KMS-11 (cell line): ENCODE data around the gene PPARG.

Experiments
- H2AFZ ChIP-seq: fragments of 200-600 bp; sonication (generic); 2 replicates; pipeline ENCODE4 v1.6.1; 2016; ENCODE audit warnings: antibody characterized with exemption, mixed run types, low read depth
- H3K27ac ChIP-seq: fragments of 200-600 bp; sonication (generic); 2 replicates; pipeline ENCODE4 v1.6.1; 2016; ENCODE audit warnings: mild to moderate bottlenecking, mixed run types
- H3K27me3 ChIP-seq: fragments of 200-600 bp; sonication (generic); 2 replicates; pipeline ENCODE4 v1.6.1; 2017; ENCODE audit warnings: mild to moderate bottlenecking, low read depth, mixed run types, moderate library complexity; ENCODE audit not compliant: insufficient read depth
- H3K36me3 ChIP-seq: fragments of 200-600 bp; sonication (generic); 2 replicates; pipeline ENCODE4 v1.6.1; 2017; ENCODE audit warnings: mild to moderate bottlenecking, mixed run types; ENCODE audit not compliant: insufficient read depth
- H3K4me1 ChIP-seq: fragments of 200-600 bp; sonication (generic); 2 replicates; pipeline ENCODE4 v1.6.1; 2016; ENCODE audit warnings: mild to moderate bottlenecking, low read depth, mixed run types; ENCODE audit not compliant: poor library complexity, severe bottlenecking
- H3K4me2 ChIP-seq: fragments of 200-600 bp; sonication (generic); 2 replicates; pipeline ENCODE4 v1.7.0; 2016; ENCODE audit warnings: mild to moderate bottlenecking, mixed run types
- H3K4me3 ChIP-seq: fragments of 200-600 bp; sonication (generic); IDR thresholded peaks from 2 replicates; pipeline ENCODE4 v1.6.1; 2017; ENCODE audit warnings: low read depth, low read length, mixed read lengths; ENCODE audit not compliant: insufficient read depth
- H3K79me2 ChIP-seq: fragments of 200-600 bp; sonication (generic); 2 replicates; pipeline ENCODE4 v1.6.1; 2016; ENCODE audit warnings: low read depth, mixed run types; ENCODE audit not compliant: insufficient read depth
- H3K9ac ChIP-seq: fragments of 200-600 bp; sonication (generic); 2 replicates; pipeline ENCODE4 v1.6.1; 2016; ENCODE audit warnings: mild to moderate bottlenecking, mixed run types
- H4K20me1 ChIP-seq: fragments of 200-600 bp; sonication (generic); 2 replicates; pipeline ENCODE4 v1.6.1; 2016; ENCODE audit warnings: mild to moderate bottlenecking, mixed run types; ENCODE audit not compliant: insufficient read depth
- TF ChIP-seq, protein P1 (sequence below): fragments of 200-600 bp; sonication (generic); conservative IDR thresholded peaks from 2 replicates; pipeline ENCODE4 v1.6.1; 2017; ENCODE audit warnings: low read depth, mild to moderate bottlenecking, antibody characterized with exemption, low read length, moderate library complexity, mixed read lengths

Gene PPARG

DNA sequence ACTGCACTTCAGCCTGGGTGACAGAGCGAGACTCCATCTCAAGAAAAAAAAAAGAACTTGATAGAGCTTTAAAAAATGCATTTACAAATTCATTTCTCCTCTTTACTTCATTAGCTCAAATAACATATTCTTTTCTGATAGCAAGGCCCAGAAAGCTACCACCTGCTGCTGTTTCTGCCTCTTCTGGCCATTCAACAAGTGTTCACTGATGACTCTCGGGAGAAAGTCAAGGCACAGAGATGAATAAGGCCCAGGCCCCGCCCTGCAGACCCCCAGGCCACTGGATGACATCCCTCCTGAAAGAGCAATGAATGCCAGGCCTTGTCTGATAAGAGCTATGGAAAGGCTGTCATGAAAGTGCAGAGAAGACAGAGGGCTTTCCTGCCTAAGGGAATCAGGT, 181.8 kb downstream of the PPARG start:
- H3K4me2 ChIP-seq = no peak overlapping the region
- H3K4me1 ChIP-seq = no peaks in the 10 kb centered on the region
- H3K4me3 ChIP-seq = no peak overlapping the region
- no peak overlapping the region for H3K27ac ChIP-seq
- no peaks in the 10 kb centered on the region for H3K27me3 ChIP-seq
- H3K36me3 ChIP-seq = no peaks in the 10 kb centered on the region
- no peaks in the 10 kb centered on the region for H4K20me1 ChIP-seq
- no peak overlapping the region for H3K9ac ChIP-seq
- no peaks in the 10 kb centered on the region for H3K79me2 ChIP-seq
- no peak overlapping the region for H2AFZ ChIP-seq
- TF ChIP-seq, protein P1, sequence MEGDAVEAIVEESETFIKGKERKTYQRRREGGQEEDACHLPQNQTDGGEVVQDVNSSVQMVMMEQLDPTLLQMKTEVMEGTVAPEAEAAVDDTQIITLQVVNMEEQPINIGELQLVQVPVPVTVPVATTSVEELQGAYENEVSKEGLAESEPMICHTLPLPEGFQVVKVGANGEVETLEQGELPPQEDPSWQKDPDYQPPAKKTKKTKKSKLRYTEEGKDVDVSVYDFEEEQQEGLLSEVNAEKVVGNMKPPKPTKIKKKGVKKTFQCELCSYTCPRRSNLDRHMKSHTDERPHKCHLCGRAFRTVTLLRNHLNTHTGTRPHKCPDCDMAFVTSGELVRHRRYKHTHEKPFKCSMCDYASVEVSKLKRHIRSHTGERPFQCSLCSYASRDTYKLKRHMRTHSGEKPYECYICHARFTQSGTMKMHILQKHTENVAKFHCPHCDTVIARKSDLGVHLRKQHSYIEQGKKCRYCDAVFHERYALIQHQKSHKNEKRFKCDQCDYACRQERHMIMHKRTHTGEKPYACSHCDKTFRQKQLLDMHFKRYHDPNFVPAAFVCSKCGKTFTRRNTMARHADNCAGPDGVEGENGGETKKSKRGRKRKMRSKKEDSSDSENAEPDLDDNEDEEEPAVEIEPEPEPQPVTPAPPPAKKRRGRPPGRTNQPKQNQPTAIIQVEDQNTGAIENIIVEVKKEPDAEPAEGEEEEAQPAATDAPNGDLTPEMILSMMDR = no peak

DNA sequence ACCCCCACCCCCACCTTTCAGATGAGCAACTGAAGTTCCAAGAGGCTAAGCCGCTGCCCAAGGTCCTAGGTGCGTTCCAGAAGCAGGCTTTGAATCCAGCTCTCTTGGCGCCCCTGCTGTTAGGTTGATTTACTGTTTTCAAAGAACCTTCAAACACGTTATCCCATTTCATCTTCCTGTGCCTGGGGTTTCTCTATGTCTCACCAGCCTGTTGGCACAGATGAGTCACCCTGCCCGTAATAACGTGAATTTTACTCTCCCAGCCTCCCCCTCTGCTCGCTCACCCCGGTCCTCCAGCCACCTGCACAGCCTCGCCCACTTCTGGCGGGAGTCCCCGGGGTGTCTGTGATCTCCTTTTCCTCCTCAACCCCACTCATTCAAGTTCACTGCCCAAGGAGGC, 182.4 kb downstream of the PPARG start:
- TF ChIP-seq, protein P1 = no peak
- no peak overlapping the region for H3K4me3 ChIP-seq
- no peaks in the 10 kb centered on the region for H3K4me1 ChIP-seq
- no peaks in the 10 kb centered on the region for H3K27me3 ChIP-seq
- no peaks in the 10 kb centered on the region for H4K20me1 ChIP-seq
- no peak overlapping the region for H2AFZ ChIP-seq
- no peak overlapping the region for H3K4me2 ChIP-seq
- no peaks in the 10 kb centered on the region for H3K36me3 ChIP-seq
- no peaks in the 10 kb centered on the region for H3K79me2 ChIP-seq
- H3K27ac ChIP-seq = no peak overlapping the region
- no peak overlapping the region for H3K9ac ChIP-seq

DNA sequence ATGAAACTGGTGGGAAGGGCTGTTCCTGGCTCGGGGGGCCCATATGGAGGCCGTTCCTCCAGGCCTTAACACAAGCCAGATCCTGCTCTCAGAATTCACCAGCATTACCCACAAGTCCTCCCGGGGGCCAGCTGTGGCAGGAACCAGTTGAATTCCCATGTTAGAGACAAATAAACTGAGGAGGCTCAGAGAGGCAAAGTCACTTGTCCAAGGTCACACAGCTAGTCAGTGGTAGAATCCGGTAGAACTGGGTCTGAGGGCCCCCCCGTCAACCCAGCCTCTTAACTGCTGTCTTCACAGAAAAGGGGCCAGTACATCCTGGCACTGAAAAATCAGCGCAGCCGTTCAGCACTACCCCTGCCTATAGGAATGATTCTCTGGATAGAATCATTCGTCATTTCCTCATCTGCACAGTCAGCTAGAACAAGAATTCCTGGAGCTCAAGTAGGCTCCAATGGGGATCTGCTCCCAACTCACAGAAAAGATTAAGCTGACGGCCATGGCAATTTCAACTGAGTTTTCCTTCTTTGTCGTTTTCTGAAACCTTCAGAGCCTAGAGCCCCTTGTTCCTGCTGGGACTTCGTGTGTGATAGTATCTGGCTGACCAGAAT, 183.2 kb downstream of the PPARG start:
- Histone ChIP-seq H3K4me3 (no peak overlapping the region), H4K20me1 (no peaks in the 10 kb centered on the region), H3K9ac (no peak overlapping the region), H3K4me2 (no peak overlapping the region), H3K36me3 (no peaks in the 10 kb centered on the region), H2AFZ (no peak overlapping the region), H3K79me2 (no peaks in the 10 kb centered on the region), H3K4me1 (no peaks in the 10 kb centered on the region), H3K27me3 (no peaks in the 10 kb centered on the region), H3K27ac (no peak overlapping the region)
- TF ChIP-seq, protein P1 = no peak

DNA sequence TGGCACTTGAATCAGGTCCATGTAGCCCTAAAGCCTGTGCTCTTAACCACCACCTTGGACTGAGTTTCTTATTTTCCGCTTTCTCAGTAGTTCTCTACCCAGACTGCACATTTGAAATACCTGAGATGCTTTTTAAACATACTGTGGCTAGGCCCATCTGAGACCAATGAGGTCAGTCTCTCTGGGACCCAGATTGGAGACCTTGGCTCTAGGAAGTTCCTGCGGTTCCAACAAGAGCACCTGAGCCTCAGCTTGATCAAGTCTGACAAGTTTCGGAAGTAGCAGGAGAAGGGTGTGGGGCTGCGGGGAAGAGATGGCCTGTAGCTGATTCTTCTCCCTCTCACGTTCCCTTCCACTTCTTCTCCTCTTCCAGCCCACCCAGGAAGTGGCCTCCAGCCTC, 183.9 kb downstream of the PPARG start:
- TF ChIP-seq, protein P1 = no peak
- no peak overlapping the region for H2AFZ ChIP-seq
- no peaks in the 10 kb centered on the region for H3K36me3 ChIP-seq
- H3K79me2 ChIP-seq = no peaks in the 10 kb centered on the region
- no peak overlapping the region for H3K27ac ChIP-seq
- H4K20me1 ChIP-seq = no peaks in the 10 kb centered on the region
- no peak overlapping the region for H3K4me3 ChIP-seq
- H3K4me2 ChIP-seq = no peak overlapping the region
- H3K4me1 ChIP-seq = no peaks in the 10 kb centered on the region
- no peak overlapping the region for H3K9ac ChIP-seq
- no peaks in the 10 kb centered on the region for H3K27me3 ChIP-seq
